ENCODE data around the gene ENHO. TPM values are rescaled to one million over a fixed set of nuclear protein-coding genes. Genes with fewer than 3 reads are reported as not detected.
A peak's percentile ranks its signal among the peaks of the same experiment; 100 is the strongest.

Gene ENHO
- total and polyA plus RNA-seq, 10 of the 15 experiments (the other 5 are each of a cell fraction or from before 2014, with no cell fraction given): not detected

DNA sequence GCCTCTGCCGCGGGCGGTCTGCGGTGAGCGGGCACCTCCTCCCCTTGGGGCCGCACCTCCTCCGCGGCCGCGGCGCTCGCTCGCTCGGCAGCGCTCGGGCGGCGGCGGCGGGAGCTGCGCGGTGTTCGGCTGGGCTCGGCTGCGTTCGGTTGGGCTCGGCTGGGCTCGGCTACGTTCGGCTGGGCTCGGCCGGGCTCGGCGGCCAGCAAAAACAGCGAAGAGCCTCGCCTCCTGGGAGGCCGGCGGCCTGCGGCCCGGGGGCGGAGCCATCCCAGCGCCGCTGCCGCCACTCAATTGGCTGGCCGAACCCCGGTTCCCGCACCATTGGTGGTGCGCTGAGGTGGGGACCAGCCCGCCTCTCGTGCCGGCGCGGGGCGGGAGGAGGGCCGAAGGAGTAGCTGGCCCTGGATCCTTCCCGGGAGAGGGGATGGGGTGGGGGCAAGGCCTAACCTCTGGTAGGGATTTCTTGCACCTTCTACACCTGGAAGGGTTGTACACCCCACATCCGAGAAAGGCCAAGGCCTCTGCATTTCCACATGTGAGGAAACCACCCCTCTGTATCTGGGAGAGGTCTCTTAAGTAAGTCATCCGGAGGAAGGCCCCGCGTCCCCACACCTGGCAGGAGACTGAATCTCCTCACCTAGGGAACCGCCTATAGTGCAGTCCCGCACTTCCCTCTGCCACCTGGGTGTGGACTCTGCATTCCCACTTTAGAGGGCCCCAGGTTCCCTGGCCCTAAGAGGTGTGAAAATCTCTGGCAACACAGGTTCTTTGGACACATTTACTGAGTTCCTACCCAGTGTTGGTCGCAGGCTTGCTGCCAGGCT lies at the start of gene ENHO (continued):
- TF ChIP-seq, protein P1, sequence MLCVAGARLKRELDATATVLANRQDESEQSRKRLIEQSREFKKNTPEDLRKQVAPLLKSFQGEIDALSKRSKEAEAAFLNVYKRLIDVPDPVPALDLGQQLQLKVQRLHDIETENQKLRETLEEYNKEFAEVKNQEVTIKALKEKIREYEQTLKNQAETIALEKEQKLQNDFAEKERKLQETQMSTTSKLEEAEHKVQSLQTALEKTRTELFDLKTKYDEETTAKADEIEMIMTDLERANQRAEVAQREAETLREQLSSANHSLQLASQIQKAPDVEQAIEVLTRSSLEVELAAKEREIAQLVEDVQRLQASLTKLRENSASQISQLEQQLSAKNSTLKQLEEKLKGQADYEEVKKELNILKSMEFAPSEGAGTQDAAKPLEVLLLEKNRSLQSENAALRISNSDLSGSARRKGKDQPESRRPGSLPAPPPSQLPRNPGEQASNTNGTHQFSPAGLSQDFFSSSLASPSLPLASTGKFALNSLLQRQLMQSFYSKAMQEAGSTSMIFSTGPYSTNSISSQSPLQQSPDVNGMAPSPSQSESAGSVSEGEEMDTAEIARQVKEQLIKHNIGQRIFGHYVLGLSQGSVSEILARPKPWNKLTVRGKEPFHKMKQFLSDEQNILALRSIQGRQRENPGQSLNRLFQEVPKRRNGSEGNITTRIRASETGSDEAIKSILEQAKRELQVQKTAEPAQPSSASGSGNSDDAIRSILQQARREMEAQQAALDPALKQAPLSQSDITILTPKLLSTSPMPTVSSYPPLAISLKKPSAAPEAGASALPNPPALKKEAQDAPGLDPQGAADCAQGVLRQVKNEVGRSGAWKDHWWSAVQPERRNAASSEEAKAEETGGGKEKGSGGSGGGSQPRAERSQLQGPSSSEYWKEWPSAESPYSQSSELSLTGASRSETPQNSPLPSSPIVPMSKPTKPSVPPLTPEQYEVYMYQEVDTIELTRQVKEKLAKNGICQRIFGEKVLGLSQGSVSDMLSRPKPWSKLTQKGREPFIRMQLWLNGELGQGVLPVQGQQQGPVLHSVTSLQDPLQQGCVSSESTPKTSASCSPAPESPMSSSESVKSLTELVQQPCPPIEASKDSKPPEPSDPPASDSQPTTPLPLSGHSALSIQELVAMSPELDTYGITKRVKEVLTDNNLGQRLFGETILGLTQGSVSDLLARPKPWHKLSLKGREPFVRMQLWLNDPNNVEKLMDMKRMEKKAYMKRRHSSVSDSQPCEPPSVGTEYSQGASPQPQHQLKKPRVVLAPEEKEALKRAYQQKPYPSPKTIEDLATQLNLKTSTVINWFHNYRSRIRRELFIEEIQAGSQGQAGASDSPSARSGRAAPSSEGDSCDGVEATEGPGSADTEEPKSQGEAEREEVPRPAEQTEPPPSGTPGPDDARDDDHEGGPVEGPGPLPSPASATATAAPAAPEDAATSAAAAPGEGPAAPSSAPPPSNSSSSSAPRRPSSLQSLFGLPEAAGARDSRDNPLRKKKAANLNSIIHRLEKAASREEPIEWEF (IDR thresholded peaks at IDR 0.05; ENCODE audit: insufficient replicate concordance, low read depth, low read length): no peak
- TF ChIP-seq, protein P2, sequence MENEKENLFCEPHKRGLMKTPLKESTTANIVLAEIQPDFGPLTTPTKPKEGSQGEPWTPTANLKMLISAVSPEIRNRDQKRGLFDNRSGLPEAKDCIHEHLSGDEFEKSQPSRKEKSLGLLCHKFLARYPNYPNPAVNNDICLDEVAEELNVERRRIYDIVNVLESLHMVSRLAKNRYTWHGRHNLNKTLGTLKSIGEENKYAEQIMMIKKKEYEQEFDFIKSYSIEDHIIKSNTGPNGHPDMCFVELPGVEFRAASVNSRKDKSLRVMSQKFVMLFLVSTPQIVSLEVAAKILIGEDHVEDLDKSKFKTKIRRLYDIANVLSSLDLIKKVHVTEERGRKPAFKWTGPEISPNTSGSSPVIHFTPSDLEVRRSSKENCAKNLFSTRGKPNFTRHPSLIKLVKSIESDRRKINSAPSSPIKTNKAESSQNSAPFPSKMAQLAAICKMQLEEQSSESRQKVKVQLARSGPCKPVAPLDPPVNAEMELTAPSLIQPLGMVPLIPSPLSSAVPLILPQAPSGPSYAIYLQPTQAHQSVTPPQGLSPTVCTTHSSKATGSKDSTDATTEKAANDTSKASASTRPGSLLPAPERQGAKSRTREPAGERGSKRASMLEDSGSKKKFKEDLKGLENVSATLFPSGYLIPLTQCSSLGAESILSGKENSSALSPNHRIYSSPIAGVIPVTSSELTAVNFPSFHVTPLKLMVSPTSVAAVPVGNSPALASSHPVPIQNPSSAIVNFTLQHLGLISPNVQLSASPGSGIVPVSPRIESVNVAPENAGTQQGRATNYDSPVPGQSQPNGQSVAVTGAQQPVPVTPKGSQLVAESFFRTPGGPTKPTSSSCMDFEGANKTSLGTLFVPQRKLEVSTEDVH (IDR thresholded peaks at IDR 0.05; ENCODE audit: low read depth, partially characterized antibody): no peak
- TF ChIP-seq, protein P3, sequence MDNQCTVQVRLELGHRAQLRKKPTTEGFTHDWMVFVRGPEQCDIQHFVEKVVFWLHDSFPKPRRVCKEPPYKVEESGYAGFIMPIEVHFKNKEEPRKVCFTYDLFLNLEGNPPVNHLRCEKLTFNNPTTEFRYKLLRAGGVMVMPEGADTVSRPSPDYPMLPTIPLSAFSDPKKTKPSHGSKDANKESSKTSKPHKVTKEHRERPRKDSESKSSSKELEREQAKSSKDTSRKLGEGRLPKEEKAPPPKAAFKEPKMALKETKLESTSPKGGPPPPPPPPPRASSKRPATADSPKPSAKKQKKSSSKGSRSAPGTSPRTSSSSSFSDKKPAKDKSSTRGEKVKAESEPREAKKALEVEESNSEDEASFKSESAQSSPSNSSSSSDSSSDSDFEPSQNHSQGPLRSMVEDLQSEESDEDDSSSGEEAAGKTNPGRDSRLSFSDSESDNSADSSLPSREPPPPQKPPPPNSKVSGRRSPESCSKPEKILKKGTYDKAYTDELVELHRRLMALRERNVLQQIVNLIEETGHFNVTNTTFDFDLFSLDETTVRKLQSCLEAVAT (IDR thresholded peaks at IDR 0.05): no peak
- TF ChIP-seq SIN3A (IDR thresholded peaks at IDR 0.05; ENCODE audit: low read depth, low read length) (no peak), LARP7 (IDR thresholded peaks at IDR 0.05) (peak; percentile 62; the same call in 1 of the 2 replicates), HDGF (IDR thresholded peaks at IDR 0.05) (no peak), BRCA1 (IDR thresholded peaks at IDR 0.05; ENCODE audit: low read depth, low read length) (no peak), NFXL1 (IDR thresholded peaks at IDR 0.05; ENCODE audit: borderline replicate concordance) (0 out of 2 replicates have a peak, but pooled peaks have one; percentile 36), ZNF384 (IDR thresholded peaks at IDR 0.05; ENCODE audit: borderline replicate concordance, low read depth, low read length) (no peak), SREBF2 (IDR thresholded peaks at IDR 0.05; ENCODE audit: low read length) (no peak), BHLHE40 (IDR thresholded peaks at IDR 0.05; ENCODE audit: borderline replicate concordance in 1 of 2, low read depth in 2 of 2, low read length in 1 of 2) (peak in 1 of 2 experiments; percentile 64; a peak in 2 of 4 replicates)
- TF ChIP-seq, protein P4, sequence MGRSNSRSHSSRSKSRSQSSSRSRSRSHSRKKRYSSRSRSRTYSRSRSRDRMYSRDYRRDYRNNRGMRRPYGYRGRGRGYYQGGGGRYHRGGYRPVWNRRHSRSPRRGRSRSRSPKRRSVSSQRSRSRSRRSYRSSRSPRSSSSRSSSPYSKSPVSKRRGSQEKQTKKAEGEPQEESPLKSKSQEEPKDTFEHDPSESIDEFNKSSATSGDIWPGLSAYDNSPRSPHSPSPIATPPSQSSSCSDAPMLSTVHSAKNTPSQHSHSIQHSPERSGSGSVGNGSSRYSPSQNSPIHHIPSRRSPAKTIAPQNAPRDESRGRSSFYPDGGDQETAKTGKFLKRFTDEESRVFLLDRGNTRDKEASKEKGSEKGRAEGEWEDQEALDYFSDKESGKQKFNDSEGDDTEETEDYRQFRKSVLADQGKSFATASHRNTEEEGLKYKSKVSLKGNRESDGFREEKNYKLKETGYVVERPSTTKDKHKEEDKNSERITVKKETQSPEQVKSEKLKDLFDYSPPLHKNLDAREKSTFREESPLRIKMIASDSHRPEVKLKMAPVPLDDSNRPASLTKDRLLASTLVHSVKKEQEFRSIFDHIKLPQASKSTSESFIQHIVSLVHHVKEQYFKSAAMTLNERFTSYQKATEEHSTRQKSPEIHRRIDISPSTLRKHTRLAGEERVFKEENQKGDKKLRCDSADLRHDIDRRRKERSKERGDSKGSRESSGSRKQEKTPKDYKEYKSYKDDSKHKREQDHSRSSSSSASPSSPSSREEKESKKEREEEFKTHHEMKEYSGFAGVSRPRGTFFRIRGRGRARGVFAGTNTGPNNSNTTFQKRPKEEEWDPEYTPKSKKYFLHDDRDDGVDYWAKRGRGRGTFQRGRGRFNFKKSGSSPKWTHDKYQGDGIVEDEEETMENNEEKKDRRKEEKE (IDR thresholded peaks at IDR 0.05): no peak
- TF ChIP-seq, protein P5, sequence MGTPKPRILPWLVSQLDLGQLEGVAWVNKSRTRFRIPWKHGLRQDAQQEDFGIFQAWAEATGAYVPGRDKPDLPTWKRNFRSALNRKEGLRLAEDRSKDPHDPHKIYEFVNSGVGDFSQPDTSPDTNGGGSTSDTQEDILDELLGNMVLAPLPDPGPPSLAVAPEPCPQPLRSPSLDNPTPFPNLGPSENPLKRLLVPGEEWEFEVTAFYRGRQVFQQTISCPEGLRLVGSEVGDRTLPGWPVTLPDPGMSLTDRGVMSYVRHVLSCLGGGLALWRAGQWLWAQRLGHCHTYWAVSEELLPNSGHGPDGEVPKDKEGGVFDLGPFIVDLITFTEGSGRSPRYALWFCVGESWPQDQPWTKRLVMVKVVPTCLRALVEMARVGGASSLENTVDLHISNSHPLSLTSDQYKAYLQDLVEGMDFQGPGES (IDR thresholded peaks at IDR 0.05): no peak
- TF ChIP-seq, protein P6, sequence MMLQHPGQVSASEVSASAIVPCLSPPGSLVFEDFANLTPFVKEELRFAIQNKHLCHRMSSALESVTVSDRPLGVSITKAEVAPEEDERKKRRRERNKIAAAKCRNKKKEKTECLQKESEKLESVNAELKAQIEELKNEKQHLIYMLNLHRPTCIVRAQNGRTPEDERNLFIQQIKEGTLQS (IDR thresholded peaks at IDR 0.05; ENCODE audit: borderline replicate concordance, extremely low read depth, low read depth, low read length): no peak

Measured in GM12878 (cell line).